Measurements from ENCODE around the gene ADAMTSL4. TPM values are rescaled to one million over a fixed set of nuclear protein-coding genes. Genes with fewer than 3 reads are reported as not detected.
A peak's percentile ranks its signal among the peaks of the same experiment; 100 is the strongest.

Gene ADAMTSL4
- total and polyA plus RNA-seq, 2 donors (not counting 3 experiments of a cell fraction or from before 2014, with no cell fraction given) = 0.73 to 1.0 TPM

GRCh38 chr1:150568594-150568966, 19.4 kb downstream of the ADAMTSL4 start:
- Histone ChIP-seq H4K20me1 (replicated peaks; ENCODE audit: control insufficient read depth, extremely low read depth, insufficient read depth, low read length) (no peaks in the 10 kb centered on the region), H3K27me3 (ENCODE audit: control insufficient read depth in 2 of 2, insufficient read depth in 2 of 2, low read length in 2 of 2) (no peaks in the 10 kb centered on the region), H3K27ac (ENCODE audit: insufficient read depth, low read depth, low read length) (peak overlapping the region; percentile 84), H3K4me3 (replicated peaks in 1 of 3; ENCODE audit: insufficient read depth in 1 of 3, low read depth in 1 of 3, low read length in 3 of 3) (no peak overlapping the region), H3K36me3 (ENCODE audit: control insufficient read depth in 2 of 2, extremely low read depth in 1 of 2, insufficient read depth in 2 of 2, low read length in 2 of 2) (peaks cover 3 to 10% of the 10 kb centered on the region in 2 experiments), H3K9me3 (replicated peaks; ENCODE audit: control insufficient read depth, insufficient read depth, low read length) (no peaks in the 10 kb centered on the region), H3K4me2 (ENCODE audit: insufficient read depth, low read length) (peak overlapping the region; percentile 12), H3K9ac (replicated peaks; ENCODE audit: extremely low read depth, insufficient read depth, low read length) (peak overlapping the region; percentile 33), H3K4me1 (ENCODE audit: control insufficient read depth, extremely low read depth, insufficient read depth, low read length) (peaks cover 45% of the 10 kb centered on the region), H3K9me1 (replicated peaks; ENCODE audit: control insufficient read depth, extremely low read depth, insufficient read depth, low read length) (no peaks in the 10 kb centered on the region), H3K79me2 (ENCODE audit: control insufficient read depth, insufficient read depth, low read length) (peaks cover 23% of the 10 kb centered on the region), H2AFZ (ENCODE audit: low read depth, low read length) (no peak overlapping the region)
- TF ChIP-seq CTCF (IDR thresholded peaks at IDR 0.05; ENCODE audit: extremely low read depth in 1 of 2, insufficient read depth in 1 of 2, low read depth in 1 of 2, low read length in 2 of 2) (no peak), POLR2AphosphoS5 (IDR thresholded peaks at IDR 0.05; ENCODE audit: insufficient read depth, low read depth, low read length) (peak; percentile 64)
- intact Hi-C loops (cut with micrococcal nuclease) (loop anchor here (2.0 kb wide), 1 partner anchor 60 kb away; the partner anchor contains the start of gene ENSA), dilution Hi-C loops (cut with MboI; ENCODE audit: extremely low pct_ligation_motif_present, low sequenced_read_pairs) (no loop called here)
- FAIRE-seq (no peak), DNase-seq (ENCODE audit: low read depth, low spot score) (no peak)
- BruUV-seq (replicated peaks) = TSS peak; percentile 79
- POLR2A ChIA-PET = interaction anchor here (0.6 to 3.7 kb wide), 3 partner anchors 10 to 19 kb away, joined by 6 to 37 read pairs (median 6); partner anchors contain the start of gene MCL1
- CTCF ChIA-PET = interaction anchor here (0.6 to 13.9 kb wide), 7 partner anchors 9 to 244 kb away, joined by 3 to 288 read pairs (median 9); partner anchors contain the start of genes ENSA and MCL1

DNA sequence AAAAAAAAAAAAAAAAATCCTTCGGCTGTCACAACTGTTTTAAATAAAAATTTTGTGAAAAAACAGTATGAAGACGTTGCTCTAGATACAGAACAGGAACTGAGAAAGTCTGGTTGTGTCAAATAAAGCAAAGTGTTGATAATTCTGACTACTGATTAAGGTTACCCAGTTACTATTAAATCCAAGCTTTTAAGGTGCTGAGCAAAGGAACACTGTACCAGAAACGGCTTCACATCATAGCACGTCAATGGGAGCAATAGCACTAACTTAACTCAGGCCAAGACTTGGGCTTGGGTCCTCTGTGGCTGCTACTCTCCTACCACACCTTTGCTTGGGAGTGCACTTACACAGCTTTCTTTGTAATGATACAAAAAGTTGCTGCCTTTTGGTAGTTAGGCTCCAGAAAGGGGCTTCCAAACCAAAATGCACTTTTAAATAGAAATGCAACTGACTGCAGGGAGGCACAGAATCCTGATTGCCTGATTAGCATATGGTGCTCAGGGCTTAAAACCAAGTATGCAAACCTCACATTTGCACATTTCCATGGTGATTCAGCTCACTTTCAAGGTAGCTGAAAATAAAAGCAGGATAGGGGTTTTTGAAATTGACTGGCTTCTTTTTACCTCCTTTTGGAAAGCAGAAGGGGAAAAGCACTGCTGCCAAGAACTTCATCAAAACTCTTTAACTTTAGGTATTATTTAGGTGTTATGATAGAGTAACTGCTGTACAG, 23.9 kb downstream of the ADAMTSL4 start:
- no peak overlapping the region for H3K27ac ChIP-seq (ENCODE audit: insufficient read depth, low read depth, low read length)
- H3K4me2 ChIP-seq (ENCODE audit: insufficient read depth, low read length) = no peak overlapping the region
- H4K20me1 ChIP-seq (replicated peaks; ENCODE audit: control insufficient read depth, extremely low read depth, insufficient read depth, low read length) = peaks cover 34% of the 10 kb centered on the region
- ChIA-PET CTCF (interaction anchor here (10.3 to 13.4 kb wide), 2 partner anchors 11 to 47 kb away, joined by 147 to 184 read pairs; no protein-coding TSS in a partner anchor), POLR2A (interaction anchor here (1.0 to 1.7 kb wide), 5 partner anchors 12 to 48 kb away, joined by 3 to 4 read pairs (median 4); no protein-coding TSS in a partner anchor)
- no peak overlapping the region for H3K9ac ChIP-seq (replicated peaks; ENCODE audit: extremely low read depth, insufficient read depth, low read length)
- no peak for TF ChIP-seq EZH2 (IDR thresholded peaks at IDR 0.05; ENCODE audit: borderline replicate concordance, low read depth, low read length, severe bottlenecking)
- no peak for TF ChIP-seq FOS (IDR thresholded peaks at IDR 0.05; ENCODE audit: borderline replicate concordance, insufficient read depth, low read length)
- TF ChIP-seq GATA2 (IDR thresholded peaks at IDR 0.05; ENCODE audit: insufficient read depth, insufficient read length, low read depth, low read length) = no peak
- TF ChIP-seq, protein P1, sequence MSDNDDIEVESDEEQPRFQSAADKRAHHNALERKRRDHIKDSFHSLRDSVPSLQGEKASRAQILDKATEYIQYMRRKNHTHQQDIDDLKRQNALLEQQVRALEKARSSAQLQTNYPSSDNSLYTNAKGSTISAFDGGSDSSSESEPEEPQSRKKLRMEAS (IDR thresholded peaks at IDR 0.05; ENCODE audit: insufficient read depth, insufficient read length) = no peak
- no peak for TF ChIP-seq JUN (IDR thresholded peaks at IDR 0.05; ENCODE audit: borderline replicate concordance, insufficient read depth, insufficient read length, low read depth)
- no peak for TF ChIP-seq CTCF (IDR thresholded peaks at IDR 0.05; ENCODE audit: extremely low read depth in 1 of 2, insufficient read depth in 1 of 2, low read depth in 1 of 2, low read length in 2 of 2)
- TF ChIP-seq MYC (IDR thresholded peaks at IDR 0.05; ENCODE audit: low read depth, low read length) = no peak
- TF ChIP-seq POLR2A (IDR thresholded peaks at IDR 0.05; ENCODE audit: low read depth, low read length) = peak; percentile 55
- TF ChIP-seq POLR2AphosphoS5 (IDR thresholded peaks at IDR 0.05; ENCODE audit: insufficient read depth, low read depth, low read length) = peak; percentile 18
- no peak overlapping the region for H3K4me3 ChIP-seq (replicated peaks in 1 of 3; ENCODE audit: insufficient read depth in 1 of 3, low read depth in 1 of 3, low read length in 3 of 3)
- intact Hi-C loops (cut with micrococcal nuclease) = no loop called here
- dilution Hi-C loops (cut with MboI; ENCODE audit: extremely low pct_ligation_motif_present, low sequenced_read_pairs) = loop anchor here (10.0 kb wide), 1 partner anchor 92 kb away; no protein-coding TSS in a partner anchor
- H3K9me1 ChIP-seq (replicated peaks; ENCODE audit: control insufficient read depth, extremely low read depth, insufficient read depth, low read length) = no peaks in the 10 kb centered on the region
- no TSS peak for BruUV-seq (replicated peaks)
- H3K79me2 ChIP-seq (ENCODE audit: control insufficient read depth, insufficient read depth, low read length) = peaks cover 60% of the 10 kb centered on the region
- DNase-seq (ENCODE audit: low read depth, low spot score) = no peak
- FAIRE-seq = no peak
- H3K36me3 ChIP-seq (ENCODE audit: control insufficient read depth in 2 of 2, extremely low read depth in 1 of 2, insufficient read depth in 2 of 2, low read length in 2 of 2) = peaks cover 17 to 37% of the 10 kb centered on the region in 2 experiments
- H2AFZ ChIP-seq (ENCODE audit: low read depth, low read length) = no peak overlapping the region
- peaks cover 47% of the 10 kb centered on the region for H3K4me1 ChIP-seq (ENCODE audit: control insufficient read depth, extremely low read depth, insufficient read depth, low read length)
- H3K27me3 ChIP-seq (ENCODE audit: control insufficient read depth in 2 of 2, insufficient read depth in 2 of 2, low read length in 2 of 2) = no peaks in the 10 kb centered on the region
- no peaks in the 10 kb centered on the region for H3K9me3 ChIP-seq (replicated peaks; ENCODE audit: control insufficient read depth, insufficient read depth, low read length)
